Erythroblast (primary cell): ENCODE results near the gene PDSS1.

ENCODE experiments used
- GATA1 ChIP-seq: IDR thresholded peaks from 2 replicates; pipeline ENCODE4 v1.6.1; 2011; ENCODE audit warnings: low read depth, mild to moderate bottlenecking, control low read depth, low read length, moderate library complexity
- POLR2A ChIP-seq: IDR thresholded peaks from 2 replicates; pipeline ENCODE4 v1.6.1; 2011; ENCODE audit warnings: mild to moderate bottlenecking, low read length

- TF ChIP-seq POLR2A, result no peak
- TF ChIP-seq GATA1, result no peak
Measured at GRCh38 chr10:26738301-26738911, 40.9 kb downstream of the PDSS1 start.
